Fibroblast of lung (primary cell): Measurements from ENCODE around the gene GNG7.

Experiments
- EZH2 ChIP-seq: IDR thresholded peaks from 2 replicates; pipeline ENCODE4 v1.5.1; 2012; ENCODE audit warnings: low read length, control low read depth, mild to moderate bottlenecking; ENCODE audit errors: missing control alignments
- TF ChIP-seq, protein P1 (sequence below), 2 donors: IDR thresholded peaks in 1 of 2; conservative IDR thresholded peaks in 1 of 2; 1 replicate in 1 of 2; 2 replicates in 1 of 2; pipeline ENCODE4 v1.5.1; 2011 to 2012; ENCODE audit warnings: low read length in 2 of 2, control low read depth in 1 of 2, inconsistent platforms in 1 of 2, low read depth in 1 of 2, mild to moderate bottlenecking in 1 of 2

DNA sequence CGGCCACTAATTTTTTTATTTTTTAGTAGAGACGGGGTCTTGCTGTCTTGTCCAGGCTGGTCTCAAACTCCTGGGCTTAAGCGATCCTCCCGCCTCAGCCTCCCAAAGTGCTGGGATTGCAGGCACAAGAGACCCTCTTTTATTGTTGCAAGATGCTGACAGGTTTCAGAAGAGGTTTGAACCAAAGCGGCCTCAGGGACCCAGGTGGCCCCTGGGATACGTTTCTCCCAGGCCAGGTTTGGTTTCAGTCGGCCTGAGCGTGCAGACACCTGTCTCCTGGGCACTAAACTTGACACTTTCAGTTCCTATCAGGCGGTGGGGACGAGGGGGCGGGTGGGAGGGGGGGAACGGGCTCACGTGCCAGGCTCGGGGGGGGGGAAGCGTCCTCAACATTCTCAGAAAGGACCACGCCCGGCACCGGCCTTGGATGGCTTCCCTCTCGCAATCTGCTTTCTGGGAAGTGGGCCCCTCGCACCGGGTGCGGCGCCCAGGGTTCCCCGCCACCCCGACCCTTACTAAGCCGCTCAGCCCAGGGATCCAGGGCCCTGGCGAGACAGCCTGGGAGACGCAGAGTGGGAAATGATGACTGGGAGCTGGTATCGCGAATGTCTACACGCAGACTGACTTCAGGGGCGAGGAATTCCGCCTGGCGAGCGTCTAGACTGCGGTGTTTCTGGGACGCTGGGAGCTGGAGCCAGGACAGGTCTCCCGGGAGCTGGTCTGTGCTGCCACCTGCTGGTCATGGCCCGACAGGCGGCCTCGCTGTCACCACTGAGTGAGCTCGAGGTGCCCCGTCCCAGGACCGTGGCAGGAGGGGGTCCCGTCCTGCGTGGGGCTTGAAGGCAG, 91.6 kb downstream of the GNG7 start:
- TF ChIP-seq, protein P1, sequence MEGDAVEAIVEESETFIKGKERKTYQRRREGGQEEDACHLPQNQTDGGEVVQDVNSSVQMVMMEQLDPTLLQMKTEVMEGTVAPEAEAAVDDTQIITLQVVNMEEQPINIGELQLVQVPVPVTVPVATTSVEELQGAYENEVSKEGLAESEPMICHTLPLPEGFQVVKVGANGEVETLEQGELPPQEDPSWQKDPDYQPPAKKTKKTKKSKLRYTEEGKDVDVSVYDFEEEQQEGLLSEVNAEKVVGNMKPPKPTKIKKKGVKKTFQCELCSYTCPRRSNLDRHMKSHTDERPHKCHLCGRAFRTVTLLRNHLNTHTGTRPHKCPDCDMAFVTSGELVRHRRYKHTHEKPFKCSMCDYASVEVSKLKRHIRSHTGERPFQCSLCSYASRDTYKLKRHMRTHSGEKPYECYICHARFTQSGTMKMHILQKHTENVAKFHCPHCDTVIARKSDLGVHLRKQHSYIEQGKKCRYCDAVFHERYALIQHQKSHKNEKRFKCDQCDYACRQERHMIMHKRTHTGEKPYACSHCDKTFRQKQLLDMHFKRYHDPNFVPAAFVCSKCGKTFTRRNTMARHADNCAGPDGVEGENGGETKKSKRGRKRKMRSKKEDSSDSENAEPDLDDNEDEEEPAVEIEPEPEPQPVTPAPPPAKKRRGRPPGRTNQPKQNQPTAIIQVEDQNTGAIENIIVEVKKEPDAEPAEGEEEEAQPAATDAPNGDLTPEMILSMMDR (conservative IDR thresholded peaks at IDR 0.05 in 1 of 2, IDR thresholded peaks at IDR 0.05 in 1 of 2; ENCODE audit: low read depth in 1 of 2, low read length in 2 of 2): peak; percentile 90 to 91
- TF ChIP-seq EZH2: no peak
